GM23338 (cell line): Measurements from ENCODE around the gene ESPL1. TPM values are rescaled to one million over a fixed set of nuclear protein-coding genes. Genes with fewer than 3 reads are reported as not detected.

ENCODE experiments used
- ATAC-seq: fragments of 200-7000 bp; cut with Tn5 transposase; 3 replicates; pipeline ENCODE4 v1.9.1; 2020
- DNase-seq: peaks from one replicate; pipeline ENCODE4 v3.0.0-alpha.2; 2015; ENCODE audit warnings: low spot score
- H2AFZ ChIP-seq: fragments of 200-600 bp; sonication (generic); 2 replicates; pipeline ENCODE4 v1.8.0; 2016; ENCODE audit warnings: antibody characterized with exemption, mild to moderate bottlenecking, moderate library complexity
- H3F3A ChIP-seq: fragments of 200-600 bp; sonication (generic); replicated peaks from 2 replicates; pipeline ENCODE4 v1.8.0; 2017; ENCODE audit warnings: antibody characterized with exemption, mixed run types, low read depth
- H3K27ac ChIP-seq: fragments of 200-600 bp; sonication (generic); 2 replicates; pipeline ENCODE4 v1.6.1; 2016; ENCODE audit warnings: low read depth
- H3K27me3 ChIP-seq: fragments of 200-600 bp; sonication (generic); 2 replicates; pipeline ENCODE4 v1.8.0; 2016; ENCODE audit warnings: mild to moderate bottlenecking, mixed run types, moderate library complexity; ENCODE audit not compliant: insufficient read depth
- H3K36me3 ChIP-seq: fragments of 200-600 bp; sonication (generic); 2 replicates; pipeline ENCODE4 v1.8.0; 2016; ENCODE audit warnings: mild to moderate bottlenecking; ENCODE audit not compliant: insufficient read depth
- H3K4me1 ChIP-seq: fragments of 200-600 bp; sonication (generic); 2 replicates; pipeline ENCODE4 v1.8.0; 2016; ENCODE audit warnings: mild to moderate bottlenecking, moderate library complexity; ENCODE audit not compliant: insufficient read depth
- H3K4me2 ChIP-seq: fragments of 200-600 bp; sonication (generic); 2 replicates; pipeline ENCODE4 v1.7.1; 2017; ENCODE audit warnings: mixed run types
- H3K4me3 ChIP-seq: fragments of 200-600 bp; sonication (generic); 2 replicates; pipeline ENCODE4 v1.6.1; 2016; ENCODE audit warnings: mixed run types
- H3K79me2 ChIP-seq: fragments of 200-600 bp; sonication (generic); replicated peaks from 2 replicates; pipeline ENCODE4 v1.8.0; 2017; ENCODE audit warnings: mild to moderate bottlenecking; ENCODE audit not compliant: insufficient read depth
- H3K9me2 ChIP-seq: fragments of 200-600 bp; sonication (generic); 2 replicates; pipeline ENCODE4 v1.8.0; 2017; ENCODE audit not compliant: insufficient read depth
- H4K20me1 ChIP-seq: fragments of 200-600 bp; sonication (generic); replicated peaks from 2 replicates; pipeline ENCODE4 v1.8.0; 2017; ENCODE audit warnings: mild to moderate bottlenecking; ENCODE audit not compliant: insufficient read depth
- H3K27ac Mint-ChIP-seq: 2 replicates; pipeline ENCODE4 v1.8.0; 2020; ENCODE audit warnings: inconsistent platforms, mild to moderate bottlenecking, moderate library complexity, mixed read lengths
- H3K27me3 Mint-ChIP-seq: 3 replicates; pipeline ENCODE4 v1.8.0; 2022; ENCODE audit warnings: low read depth, mild to moderate bottlenecking, moderate library complexity, mixed read lengths, inconsistent platforms; ENCODE audit not compliant: insufficient read depth, poor library complexity
- H3K36me3 Mint-ChIP-seq: 3 replicates; pipeline ENCODE4 v1.8.0; 2021; ENCODE audit warnings: low read depth, mild to moderate bottlenecking, inconsistent platforms, moderate library complexity, mixed read lengths
- H3K4me1 Mint-ChIP-seq: 3 replicates; pipeline ENCODE4 v1.8.0; 2020; ENCODE audit warnings: mild to moderate bottlenecking, inconsistent platforms, mixed read lengths
- H3K4me3 Mint-ChIP-seq: 3 replicates; pipeline ENCODE4 v1.8.0; 2021; ENCODE audit warnings: moderate library complexity, mild to moderate bottlenecking, inconsistent platforms, mixed read lengths
- H3K9me3 Mint-ChIP-seq: 3 replicates; pipeline ENCODE4 v1.8.0; 2020; ENCODE audit warnings: moderate library complexity, mild to moderate bottlenecking, inconsistent platforms, mixed read lengths
- CREB1 ChIP-seq: fragments of 250-450 bp; sonication (Bioruptor Pico); IDR thresholded peaks from 2 replicates; pipeline ENCODE4 v1.5.0; 2020; ENCODE audit warnings: low read depth, mild to moderate bottlenecking, moderate library complexity
- ETS1 ChIP-seq: IDR thresholded peaks from 2 replicates; pipeline ENCODE4 v1.6.1; 2016; ENCODE audit warnings: antibody characterized with exemption
- EZH2 ChIP-seq: fragments of 200-600 bp; sonication (generic); IDR thresholded peaks from one replicate; pipeline ENCODE4 v1.8.0; 2017; ENCODE audit warnings: antibody characterized with exemption, mild to moderate bottlenecking, low read depth; ENCODE audit not compliant: unreplicated experiment
- EZH2phosphoT487 ChIP-seq: fragments of 200-600 bp; sonication (generic); IDR thresholded peaks from one replicate; pipeline ENCODE4 v1.8.1; 2018; ENCODE audit warnings: antibody characterized with exemption; ENCODE audit not compliant: unreplicated experiment
- JUNB ChIP-seq: IDR thresholded peaks from one replicate; pipeline ENCODE4 v1.6.1; 2016; ENCODE audit warnings: antibody characterized with exemption; ENCODE audit not compliant: unreplicated experiment
- NANOG ChIP-seq: IDR thresholded peaks from 2 replicates; pipeline ENCODE4 v1.6.1; 2016; ENCODE audit warnings: antibody characterized with exemption, borderline replicate concordance
- ZNF114 ChIP-seq: fragments of 250-450 bp; sonication (Bioruptor Pico); IDR thresholded peaks from 2 replicates; pipeline ENCODE4 v1.5.0; 2020; ENCODE audit warnings: mild to moderate bottlenecking, moderate library complexity
- ZNF331 ChIP-seq: fragments of 250-450 bp; sonication (Bioruptor Pico); IDR thresholded peaks from 2 replicates; pipeline ENCODE4 v1.5.0; 2020; ENCODE audit warnings: low read depth, mild to moderate bottlenecking, moderate library complexity
- polyA plus RNA-seq: library from polyadenylated mRNA; unstranded; fragments of >200 nt; fragmentation: Nextera tagmentation; extraction: Ambion mirVana; gene quantifications from 2 replicates; pipeline ENCODE4 v1.2.1, GENCODE V29; 2016
- total RNA-seq: library from RNA; depleted of rRNA; stranded (reverse); fragments of >200 nt; shearing (Covaris generic); gene quantifications from 2 replicates; pipeline ENCODE4 v1.2.3, GENCODE V29; 2014
- TF ChIP-seq, protein P1 (sequence below): fragments of 250-450 bp; sonication (Bioruptor Pico); IDR thresholded peaks from 2 replicates; pipeline ENCODE4 v1.5.0; 2020; ENCODE audit warnings: mild to moderate bottlenecking, moderate library complexity

Gene ESPL1
- total and polyA plus RNA-seq, 2 experiments from 2014 or later = 13.2 to 56.5 TPM

- no peak for DNase-seq
- H3K4me3 ChIP-seq = no peak overlapping the region
- H4K20me1 ChIP-seq = no peaks in the 10 kb centered on the region; the same call in none of the 2 replicates
- H3K27me3 ChIP-seq = no peaks in the 10 kb centered on the region
- H3K27me3 Mint-ChIP-seq = peaks cover 13% of the 10 kb centered on the region
- H3K27ac Mint-ChIP-seq = no peak overlapping the region
- no peaks in the 10 kb centered on the region; the same call in 2 of the 3 replicates for H3K9me3 Mint-ChIP-seq
- no peak for TF ChIP-seq NANOG
- no peak for TF ChIP-seq ETS1
- TF ChIP-seq EZH2phosphoT487 = no peak
- no peak for TF ChIP-seq CREB1 (CRISPR knock-in tag)
- H3K27ac ChIP-seq = peak overlapping the region; percentile 83; the same call in 1 of the 2 replicates
- no peak overlapping the region for H2AFZ ChIP-seq
- H3K4me1 Mint-ChIP-seq = peaks cover 25% of the 10 kb centered on the region
- no peaks in the 10 kb centered on the region for H3K9me2 ChIP-seq
- H3K4me2 ChIP-seq = no peak overlapping the region
- peaks cover 60% of the 10 kb centered on the region for H3K36me3 Mint-ChIP-seq
- peak overlapping the region; percentile 5; the same call in 1 of the 3 replicates for H3K4me3 Mint-ChIP-seq
- no peak for ATAC-seq
- peaks cover 12% of the 10 kb centered on the region; the same call in 1 of the 2 replicates for H3K36me3 ChIP-seq
- H3K4me1 ChIP-seq = peaks cover 14% of the 10 kb centered on the region; the same call in 1 of the 2 replicates
- peaks cover 38% of the 10 kb centered on the region for H3K79me2 ChIP-seq
- peaks cover 44% of the 10 kb centered on the region for H3F3A ChIP-seq
Observed at GRCh38 chr12:53298164-53298563, 30.1 kb downstream of the ESPL1 start.

GRCh38 chr12:53299101-53299453, 31.0 kb downstream of the ESPL1 start:
- H3K36me3 ChIP-seq = peaks cover 12% of the 10 kb centered on the region; the same call in 1 of the 2 replicates
- Mint-ChIP-seq H3K27me3 (peaks cover 11% of the 10 kb centered on the region), H3K4me1 (peaks cover 25% of the 10 kb centered on the region), H3K36me3 (peaks cover 55% of the 10 kb centered on the region), H3K27ac (peak overlapping the region; percentile 90), H3K9me3 (no peaks in the 10 kb centered on the region; the same call in 2 of the 3 replicates), H3K4me3 (peak overlapping the region; percentile 89)
- peaks cover 14% of the 10 kb centered on the region; the same call in 1 of the 2 replicates for H3K4me1 ChIP-seq
- H3K27me3 ChIP-seq = no peaks in the 10 kb centered on the region
- no peaks in the 10 kb centered on the region; the same call in 1 of the 2 replicates for H4K20me1 ChIP-seq
- H3K79me2 ChIP-seq = peaks cover 38% of the 10 kb centered on the region
- peak overlapping the region; percentile 99 for H3K4me2 ChIP-seq
- DNase-seq = no peak
- peak overlapping the region; percentile 97 for H3K4me3 ChIP-seq
- no peak overlapping the region for H2AFZ ChIP-seq
- ATAC-seq = no peak
- peaks cover 47% of the 10 kb centered on the region for H3F3A ChIP-seq
- H3K27ac ChIP-seq = peak overlapping the region; percentile 83
- no peaks in the 10 kb centered on the region for H3K9me2 ChIP-seq
- TF ChIP-seq ZNF114 (CRISPR knock-in tag) = no peak
- no peak for TF ChIP-seq EZH2phosphoT487
- TF ChIP-seq JUNB = no peak
- TF ChIP-seq ETS1 = no peak
- TF ChIP-seq EZH2 = no peak
- TF ChIP-seq, protein P1, sequence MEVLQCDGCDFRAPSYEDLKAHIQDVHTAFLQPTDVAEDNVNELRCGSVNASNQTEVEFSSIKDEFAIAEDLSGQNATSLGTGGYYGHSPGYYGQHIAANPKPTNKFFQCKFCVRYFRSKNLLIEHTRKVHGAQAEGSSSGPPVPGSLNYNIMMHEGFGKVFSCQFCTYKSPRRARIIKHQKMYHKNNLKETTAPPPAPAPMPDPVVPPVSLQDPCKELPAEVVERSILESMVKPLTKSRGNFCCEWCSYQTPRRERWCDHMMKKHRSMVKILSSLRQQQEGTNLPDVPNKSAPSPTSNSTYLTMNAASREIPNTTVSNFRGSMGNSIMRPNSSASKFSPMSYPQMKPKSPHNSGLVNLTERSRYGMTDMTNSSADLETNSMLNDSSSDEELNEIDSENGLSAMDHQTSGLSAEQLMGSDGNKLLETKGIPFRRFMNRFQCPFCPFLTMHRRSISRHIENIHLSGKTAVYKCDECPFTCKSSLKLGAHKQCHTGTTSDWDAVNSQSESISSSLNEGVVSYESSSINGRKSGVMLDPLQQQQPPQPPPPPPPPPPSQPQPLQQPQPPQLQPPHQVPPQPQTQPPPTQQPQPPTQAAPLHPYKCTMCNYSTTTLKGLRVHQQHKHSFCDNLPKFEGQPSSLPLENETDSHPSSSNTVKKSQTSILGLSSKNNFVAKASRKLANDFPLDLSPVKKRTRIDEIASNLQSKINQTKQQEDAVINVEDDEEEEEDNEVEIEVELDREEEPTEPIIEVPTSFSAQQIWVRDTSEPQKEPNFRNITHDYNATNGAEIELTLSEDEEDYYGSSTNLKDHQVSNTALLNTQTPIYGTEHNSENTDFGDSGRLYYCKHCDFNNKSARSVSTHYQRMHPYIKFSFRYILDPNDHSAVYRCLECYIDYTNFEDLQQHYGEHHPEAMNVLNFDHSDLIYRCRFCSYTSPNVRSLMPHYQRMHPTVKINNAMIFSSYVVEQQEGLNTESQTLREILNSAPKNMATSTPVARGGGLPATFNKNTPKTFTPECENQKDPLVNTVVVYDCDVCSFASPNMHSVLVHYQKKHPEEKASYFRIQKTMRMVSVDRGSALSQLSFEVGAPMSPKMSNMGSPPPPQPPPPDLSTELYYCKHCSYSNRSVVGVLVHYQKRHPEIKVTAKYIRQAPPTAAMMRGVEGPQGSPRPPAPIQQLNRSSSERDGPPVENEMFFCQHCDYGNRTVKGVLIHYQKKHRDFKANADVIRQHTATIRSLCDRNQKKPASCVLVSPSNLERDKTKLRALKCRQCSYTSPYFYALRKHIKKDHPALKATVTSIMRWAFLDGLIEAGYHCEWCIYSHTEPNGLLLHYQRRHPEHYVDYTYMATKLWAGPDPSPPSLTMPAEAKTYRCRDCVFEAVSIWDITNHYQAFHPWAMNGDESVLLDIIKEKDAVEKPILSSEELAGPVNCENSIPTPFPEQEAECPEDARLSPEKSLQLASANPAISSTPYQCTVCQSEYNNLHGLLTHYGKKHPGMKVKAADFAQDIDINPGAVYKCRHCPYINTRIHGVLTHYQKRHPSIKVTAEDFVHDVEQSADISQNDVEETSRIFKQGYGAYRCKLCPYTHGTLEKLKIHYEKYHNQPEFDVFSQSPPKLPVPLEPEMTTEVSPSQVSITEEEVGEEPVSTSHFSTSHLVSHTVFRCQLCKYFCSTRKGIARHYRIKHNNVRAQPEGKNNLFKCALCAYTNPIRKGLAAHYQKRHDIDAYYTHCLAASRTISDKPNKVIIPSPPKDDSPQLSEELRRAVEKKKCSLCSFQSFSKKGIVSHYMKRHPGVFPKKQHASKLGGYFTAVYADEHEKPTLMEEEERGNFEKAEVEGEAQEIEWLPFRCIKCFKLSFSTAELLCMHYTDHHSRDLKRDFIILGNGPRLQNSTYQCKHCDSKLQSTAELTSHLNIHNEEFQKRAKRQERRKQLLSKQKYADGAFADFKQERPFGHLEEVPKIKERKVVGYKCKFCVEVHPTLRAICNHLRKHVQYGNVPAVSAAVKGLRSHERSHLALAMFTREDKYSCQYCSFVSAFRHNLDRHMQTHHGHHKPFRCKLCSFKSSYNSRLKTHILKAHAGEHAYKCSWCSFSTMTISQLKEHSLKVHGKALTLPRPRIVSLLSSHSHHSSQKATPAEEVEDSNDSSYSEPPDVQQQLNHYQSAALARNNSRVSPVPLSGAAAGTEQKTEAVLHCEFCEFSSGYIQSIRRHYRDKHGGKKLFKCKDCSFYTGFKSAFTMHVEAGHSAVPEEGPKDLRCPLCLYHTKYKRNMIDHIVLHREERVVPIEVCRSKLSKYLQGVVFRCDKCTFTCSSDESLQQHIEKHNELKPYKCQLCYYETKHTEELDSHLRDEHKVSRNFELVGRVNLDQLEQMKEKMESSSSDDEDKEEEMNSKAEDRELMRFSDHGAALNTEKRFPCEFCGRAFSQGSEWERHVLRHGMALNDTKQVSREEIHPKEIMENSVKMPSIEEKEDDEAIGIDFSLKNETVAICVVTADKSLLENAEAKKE (CRISPR knock-in tag) = no peak
- no peak for TF ChIP-seq ZNF331 (CRISPR knock-in tag)
